GM18873 (cell line): Measurements from ENCODE around the gene KBTBD13.
"Not testable (repeated sequence)": the region's sequence is repeated elsewhere in the genome, so short reads cannot be mapped to it uniquely, and the experiment has no call there.

ENCODE experiments used
- ATAC-seq: cut with Tn5 transposase; IDR thresholded peaks from one replicate; pipeline ENCODE4 v1.9.1; 2021; ENCODE audit warnings: mild to moderate bottlenecking, moderate library complexity, moderate number of reproducible peaks; ENCODE audit not compliant: unreplicated experiment, low FRiP score

The KBTBD13 gene

DNA sequence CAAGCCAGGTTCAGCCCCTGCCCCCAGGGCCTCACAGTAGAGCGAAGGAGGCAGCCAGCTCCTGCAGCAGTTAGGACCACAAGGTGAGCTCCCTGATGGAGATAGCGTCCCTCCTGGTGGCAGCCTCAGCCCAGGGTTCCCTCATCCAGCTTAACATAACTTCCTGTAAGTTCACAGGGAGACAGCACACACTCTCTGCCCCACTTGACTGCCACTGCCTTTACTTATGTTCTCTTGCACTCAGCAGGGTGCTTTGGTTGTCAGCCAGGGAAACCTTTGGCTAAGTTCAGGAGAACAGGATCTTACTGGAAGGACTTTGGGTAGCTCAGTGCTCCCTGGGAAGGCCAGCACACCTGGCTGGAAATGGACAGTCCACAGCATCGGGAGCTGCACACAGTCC, 10.9 kb downstream of the KBTBD13 start:
- no peak for ATAC-seq

DNA sequence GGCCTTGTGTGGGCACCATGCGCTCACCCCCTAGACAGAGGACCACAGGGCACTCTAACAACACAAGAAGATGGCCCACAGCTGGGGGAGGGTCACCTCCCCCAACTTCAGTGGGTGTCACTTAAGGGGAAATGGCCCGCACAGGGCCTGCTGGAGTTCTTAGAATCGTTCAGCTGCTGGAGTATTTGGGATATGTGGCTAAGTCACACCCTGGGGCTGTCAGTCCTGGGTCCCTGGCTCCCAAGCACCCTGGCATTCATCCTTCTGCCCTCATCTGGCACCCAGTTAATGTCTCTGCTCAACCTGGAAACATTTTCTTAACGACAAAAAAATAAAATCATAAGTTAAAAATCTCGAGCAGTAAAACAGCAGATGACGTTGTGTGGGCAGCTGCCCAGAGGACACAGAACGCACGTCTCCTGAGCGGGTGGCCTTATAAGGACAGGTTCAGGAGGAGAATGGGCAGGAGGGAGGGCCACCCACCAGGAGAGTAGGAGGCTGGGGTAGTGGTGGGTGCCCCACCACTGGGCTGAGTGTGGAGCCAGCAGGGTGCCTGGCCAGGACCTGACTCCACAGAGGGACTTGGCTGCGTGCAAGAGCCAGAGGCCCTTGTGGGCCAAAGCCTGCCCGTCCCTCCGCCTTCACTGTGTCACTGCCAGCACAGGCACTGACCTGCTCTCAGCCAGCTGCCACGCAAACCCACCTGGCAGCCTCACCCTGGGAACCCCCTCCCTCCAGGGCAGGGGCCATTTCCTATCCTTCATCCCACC, 11.5 kb downstream of the KBTBD13 start:
- no peak for ATAC-seq

DNA sequence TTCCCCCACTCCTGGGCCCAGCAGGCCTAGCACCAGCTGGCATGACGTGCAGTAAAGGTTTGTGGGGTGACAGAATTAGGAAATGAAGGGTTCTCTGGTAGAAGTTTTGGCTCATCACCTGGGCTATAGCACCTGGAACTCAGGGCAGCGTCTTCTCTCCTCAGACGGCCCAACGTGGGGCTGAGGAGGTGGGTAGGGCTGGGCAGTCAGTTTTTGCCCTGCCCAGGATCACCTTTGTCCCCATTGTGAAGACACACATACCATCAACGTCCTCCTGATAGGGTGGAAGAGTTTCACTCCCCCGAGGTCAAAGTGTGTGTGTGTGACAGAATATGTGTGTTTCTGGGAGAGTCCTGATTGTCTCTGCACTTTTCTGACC, 12.1 kb downstream of the KBTBD13 start:
- ATAC-seq = no peak

DNA sequence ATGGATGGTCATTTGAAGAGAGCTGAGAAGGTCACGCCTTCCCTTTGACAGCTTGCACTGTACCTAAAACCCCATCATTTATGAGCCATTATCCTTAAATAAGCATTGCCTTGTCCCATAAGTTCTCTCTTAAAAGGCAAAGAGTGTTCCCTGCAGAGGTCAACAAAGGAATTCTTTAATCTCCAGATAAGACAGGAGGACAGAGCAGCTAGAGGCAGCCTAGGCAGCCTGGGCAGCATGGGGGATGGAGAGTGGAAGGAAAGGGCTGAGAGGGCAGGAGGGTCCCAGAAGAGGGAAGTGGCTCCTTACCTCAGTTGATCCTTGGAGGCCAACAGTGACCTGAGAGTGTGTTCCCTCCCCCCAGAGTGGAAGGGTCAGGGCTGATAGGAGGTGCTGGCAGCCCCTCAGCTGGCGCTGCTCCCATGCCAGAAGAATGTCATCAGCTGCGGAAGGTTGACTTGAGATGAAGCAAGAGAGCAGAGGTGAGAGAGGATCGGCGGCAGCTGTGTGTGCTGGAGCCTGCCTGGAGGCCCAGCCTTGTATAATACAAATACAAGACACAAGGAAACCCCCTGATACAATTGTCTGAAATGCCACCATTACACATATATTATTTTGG, 12.8 kb downstream of the KBTBD13 start:
- ATAC-seq = no peak

DNA sequence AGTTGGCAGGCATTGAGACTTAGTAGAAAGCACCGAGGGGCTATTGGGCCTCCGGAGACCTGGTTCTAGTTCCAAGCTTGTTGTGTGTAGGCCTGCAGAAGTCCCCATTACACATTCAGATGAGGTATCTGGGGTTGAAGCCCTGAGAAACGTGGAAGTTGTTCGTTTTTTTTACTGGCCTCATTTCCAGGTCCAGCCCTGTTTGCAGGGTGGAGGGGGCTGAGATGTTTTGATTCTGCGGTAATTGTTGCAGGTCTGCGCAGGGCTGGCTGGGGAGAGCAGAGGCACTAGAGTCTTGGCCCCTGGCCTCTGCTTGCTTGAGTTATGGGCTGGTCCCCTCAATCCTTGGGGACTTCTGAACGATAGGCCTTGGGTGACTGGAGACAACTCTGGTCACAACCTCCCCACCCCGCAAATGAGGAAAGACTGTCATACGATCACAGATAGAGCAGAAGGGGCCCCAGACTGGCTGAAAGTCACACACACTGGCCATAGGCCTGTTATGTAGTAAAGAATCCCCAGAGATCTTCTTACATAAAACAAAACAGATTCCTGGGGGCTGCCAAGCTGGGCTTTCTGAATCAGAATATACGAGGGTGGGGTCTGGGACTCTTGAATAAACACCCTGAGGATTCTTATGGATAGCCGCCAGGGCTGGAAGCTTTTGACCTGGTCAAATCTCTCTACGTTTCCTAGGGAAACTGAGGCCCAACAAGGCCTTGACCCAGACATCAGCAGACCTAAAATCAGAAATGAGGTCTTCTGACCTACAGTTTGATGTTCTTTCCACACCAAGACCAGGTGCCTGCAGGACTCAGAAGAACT, 15.6 kb downstream of the KBTBD13 start:
- ATAC-seq = no peak

DNA sequence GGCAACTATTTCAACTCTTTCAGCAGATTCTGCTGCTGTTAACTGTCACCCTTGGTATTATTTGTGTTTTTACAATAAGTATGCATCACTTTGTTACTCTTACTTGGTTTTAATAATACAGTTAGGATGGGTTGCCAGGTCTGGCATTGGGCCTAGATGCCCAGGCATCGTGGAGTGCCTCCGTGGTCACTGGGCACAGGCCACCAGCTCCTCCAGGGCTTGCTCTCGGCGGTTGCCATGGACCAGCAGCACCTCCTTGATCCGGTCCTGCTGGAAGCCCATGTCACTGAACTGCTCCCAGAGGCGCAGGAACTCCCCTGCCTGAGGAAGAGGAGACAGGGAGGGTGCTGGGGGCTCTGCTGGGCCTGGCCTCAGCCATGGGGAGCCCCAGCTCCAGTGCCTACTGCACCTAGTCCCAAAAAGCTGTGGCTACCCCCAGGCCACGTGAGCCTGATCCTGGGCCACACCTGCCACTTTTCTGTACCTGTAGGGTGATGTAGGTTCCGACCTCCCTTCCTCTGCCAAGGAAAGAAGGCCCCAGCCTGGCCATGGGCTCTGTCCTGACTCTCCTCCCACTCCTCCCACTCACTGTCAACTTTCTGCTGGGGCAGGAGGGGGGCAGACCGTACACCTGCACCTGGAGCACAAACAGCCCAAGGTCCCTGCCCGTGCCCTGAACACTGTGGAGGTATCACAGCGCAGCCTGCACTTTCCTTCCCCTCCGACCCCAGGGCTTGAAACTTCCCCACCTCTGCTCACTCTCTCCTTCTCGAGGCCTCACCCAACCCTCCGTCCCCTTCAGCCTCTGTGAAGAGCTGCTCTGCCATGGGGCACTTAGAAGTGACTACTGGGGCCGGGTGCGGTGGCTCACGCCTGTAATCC, 16.6 kb downstream of the KBTBD13 start:
- ATAC-seq = no peak

DNA sequence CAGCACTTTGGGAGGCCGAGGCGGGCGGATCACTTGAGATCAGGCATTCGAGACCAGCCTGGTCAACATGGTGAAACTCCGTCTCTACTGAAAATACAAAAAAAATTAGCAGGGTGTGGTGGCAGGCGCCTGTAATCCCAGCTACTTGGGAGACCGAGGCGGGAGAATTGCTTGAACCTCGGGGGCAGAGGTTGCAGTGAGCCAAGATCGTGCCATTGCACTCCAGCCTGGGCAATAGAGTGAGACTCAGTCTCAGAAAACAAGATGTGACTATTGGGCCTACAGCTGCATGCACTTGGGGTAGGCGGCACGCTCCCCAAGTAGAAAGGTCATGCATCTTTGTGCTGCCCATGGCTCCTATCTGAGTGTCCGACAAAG, 17.2 kb downstream of the KBTBD13 start:
- not testable (repeated sequence) for ATAC-seq

DNA sequence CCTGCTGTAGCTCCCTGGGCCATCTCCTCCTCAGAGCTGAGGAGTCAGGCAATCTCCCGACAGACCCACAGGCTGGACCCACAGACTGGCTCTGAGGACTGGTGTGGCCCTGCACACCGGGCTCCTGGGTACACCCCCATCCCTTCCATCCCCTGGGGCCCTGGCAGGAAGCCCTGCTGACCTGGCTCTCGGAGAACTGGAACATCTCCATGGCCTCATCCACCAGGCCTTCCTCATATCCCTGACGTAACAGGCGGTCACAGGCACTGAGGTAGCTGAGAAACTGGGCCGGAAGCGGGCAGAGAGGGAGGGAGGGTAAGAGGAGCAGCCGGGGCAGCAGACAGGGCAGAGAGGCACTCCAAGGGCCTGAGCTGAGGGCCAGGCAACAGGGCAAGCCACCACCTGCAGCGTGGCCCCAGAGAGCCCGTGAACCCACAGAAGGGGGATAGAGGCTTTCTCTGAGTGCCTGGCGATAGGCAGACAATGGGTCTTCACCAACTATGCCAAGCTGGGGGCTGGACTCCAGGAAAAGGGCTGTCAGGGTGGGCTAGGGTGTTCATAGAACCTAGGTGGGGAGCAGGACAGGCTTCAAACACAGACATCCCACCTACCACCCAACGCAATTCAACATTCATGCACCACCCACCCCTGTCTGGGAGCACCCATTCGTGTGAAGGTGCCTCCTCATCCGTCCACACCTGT, 17.9 kb downstream of the KBTBD13 start:
- no peak for ATAC-seq

DNA sequence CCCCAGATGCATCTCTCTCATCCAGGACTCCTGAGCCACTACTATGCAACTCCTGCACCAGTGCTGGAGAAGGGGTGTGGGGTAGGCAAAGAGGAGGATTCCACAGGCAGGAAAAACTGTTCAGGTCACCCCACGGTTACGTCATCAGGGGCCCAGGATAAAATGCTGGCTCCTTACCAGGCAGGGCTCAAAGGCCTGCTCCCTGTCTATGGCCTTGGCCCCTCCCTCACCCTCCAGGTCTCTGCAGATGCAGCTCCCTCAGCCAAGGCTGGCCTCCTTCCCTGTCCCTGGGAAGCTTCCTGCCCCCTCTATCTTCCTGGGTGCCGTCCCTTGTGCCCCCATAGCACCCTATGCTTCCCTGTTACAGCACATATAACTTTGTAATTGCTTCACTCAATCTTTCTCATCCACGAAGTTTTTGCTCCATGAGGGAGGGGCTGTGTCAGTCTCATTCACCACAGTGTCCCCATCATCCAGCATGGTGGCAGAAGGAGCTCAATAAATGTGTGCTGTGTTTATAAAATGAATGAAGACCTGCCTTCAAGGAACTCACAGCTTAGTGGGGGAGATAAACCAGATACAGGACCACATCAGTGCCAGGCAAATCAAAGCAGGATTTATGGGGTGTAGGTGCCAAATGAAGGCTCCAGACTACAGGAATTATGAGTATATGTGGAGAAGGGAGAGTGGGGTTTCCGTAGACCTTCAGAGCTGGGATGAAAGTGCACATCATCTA, 18.6 kb downstream of the KBTBD13 start:
- no peak for ATAC-seq

DNA sequence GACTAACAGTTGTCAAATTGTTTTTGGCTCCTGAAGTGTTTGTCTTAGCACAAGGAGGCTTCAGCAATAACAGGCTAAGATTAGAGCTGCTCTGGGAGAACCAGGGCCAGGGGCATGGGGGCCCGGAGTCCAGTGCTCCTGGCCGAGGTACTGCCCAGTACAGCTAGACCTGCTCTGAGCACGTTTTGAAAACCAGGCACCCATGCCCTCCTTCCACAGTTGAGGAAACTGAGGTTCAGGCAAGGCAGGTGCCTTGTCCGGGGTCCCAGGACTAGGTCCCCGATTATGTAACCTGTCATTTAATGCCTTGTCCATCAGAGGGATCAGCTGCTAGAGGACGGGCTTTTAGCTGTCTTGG, 19.2 kb downstream of the KBTBD13 start:
- ATAC-seq = no peak

DNA sequence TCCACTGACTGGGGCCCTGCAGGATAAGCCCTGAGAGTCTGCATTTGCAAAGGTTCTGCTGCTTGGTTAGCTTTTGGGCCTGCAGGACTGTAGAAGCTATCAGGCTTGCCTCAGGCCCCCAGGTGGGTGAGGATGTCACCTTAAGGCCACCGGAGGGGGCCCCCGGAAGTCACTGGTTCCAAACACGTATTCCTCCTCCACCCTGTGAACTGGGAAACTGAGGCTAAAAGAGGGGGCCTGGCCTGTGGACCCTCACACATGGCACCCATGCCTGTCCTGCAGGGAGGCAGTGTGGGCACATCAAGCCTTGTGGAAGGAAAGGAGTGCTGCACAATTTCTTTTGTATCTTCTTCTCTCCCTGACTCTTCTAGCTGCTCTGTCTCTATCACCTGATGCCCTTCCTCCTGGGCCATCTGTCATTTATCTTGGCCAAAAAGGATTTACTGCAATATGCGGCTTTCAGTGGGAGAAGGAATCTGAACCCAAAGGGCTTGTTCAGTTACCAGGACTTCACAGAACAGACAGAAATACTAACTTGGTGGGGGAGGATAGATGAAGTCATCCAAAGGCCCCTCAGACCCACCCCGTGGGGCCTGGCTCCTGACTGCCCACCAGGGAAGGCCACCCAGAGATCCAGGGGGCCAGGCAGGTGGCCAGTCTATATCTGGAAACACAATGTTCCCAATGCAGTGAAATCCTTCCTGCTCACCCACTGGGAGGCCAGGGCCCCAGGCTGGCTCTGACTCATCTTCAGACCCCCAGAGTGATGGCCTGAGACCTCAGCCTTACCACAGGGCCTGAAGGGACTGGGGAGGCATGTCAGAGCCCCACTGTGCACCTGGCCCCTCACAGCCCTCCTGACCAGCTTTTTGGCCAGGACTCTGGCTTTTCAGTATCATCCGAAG, 20.2 kb downstream of the KBTBD13 start:
- no peak for ATAC-seq

DNA sequence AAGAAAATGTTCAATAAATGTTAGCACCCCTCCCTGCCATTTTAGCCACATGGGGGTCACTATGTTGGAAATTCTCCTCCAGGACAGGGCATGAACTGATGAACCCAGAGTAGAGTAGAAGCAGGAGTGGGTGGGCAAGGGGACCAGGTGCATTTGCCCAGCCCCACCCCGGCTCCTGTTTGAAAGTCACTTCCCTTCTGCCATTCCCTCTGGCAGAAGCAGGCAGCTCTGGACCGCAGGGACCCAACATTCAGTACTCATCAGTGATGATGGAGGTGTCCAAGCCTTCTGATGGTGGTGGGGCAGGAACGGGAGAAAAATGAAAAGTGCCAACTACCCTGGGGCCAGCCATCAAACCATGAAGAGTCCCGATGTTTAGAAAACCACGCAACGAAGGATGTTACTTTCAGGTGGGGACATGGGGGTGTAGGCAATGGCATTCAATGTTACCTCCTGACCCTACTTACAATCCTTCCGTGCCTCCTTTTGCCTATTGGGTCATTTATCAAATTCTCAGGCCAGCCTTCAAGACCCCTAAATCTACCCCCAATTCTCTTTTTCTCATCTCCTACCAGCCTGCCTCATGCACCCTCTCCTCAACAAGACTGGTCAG, 21.2 kb downstream of the KBTBD13 start:
- ATAC-seq = no peak

DNA sequence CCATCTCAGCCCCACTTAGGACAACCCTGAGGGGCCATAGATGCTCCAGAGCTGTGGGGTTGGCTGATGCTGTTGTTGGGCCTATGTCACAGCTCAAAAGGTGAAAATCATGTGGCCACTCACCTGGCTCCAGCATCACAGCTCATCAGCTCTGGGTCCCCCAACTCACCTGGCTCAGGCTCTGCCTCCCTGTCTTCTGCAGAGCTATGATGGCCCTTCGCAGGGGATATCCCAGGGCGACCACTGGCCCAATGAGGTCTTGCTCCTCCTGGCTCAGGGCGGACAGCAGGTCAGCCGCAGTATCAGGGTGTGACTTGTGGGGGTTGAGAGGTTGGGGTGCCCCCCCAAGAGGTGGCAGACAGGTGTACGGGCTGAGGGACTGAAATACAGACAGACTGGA, 22.8 kb downstream of the KBTBD13 start:
- ATAC-seq = no peak

DNA sequence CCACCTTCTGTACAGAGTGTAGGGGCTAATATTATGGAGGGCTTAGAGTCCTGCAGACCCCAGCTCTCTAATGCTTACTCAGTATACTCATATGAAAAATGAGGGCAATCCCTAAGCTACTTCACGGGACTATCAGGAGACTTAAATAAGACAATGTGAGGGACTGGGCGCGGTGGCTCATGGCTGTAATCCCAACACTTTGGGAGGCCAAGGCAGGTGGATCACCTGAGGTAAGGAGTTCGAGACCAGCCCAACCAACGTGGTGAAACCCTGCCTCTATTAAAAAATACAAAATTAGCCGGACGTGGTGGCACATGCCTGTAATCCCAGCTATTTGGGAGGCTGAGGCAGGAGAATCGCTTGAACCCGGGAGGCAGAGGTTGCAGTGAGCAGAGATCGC, 23.3 kb downstream of the KBTBD13 start:
- ATAC-seq = not testable (repeated sequence)

DNA sequence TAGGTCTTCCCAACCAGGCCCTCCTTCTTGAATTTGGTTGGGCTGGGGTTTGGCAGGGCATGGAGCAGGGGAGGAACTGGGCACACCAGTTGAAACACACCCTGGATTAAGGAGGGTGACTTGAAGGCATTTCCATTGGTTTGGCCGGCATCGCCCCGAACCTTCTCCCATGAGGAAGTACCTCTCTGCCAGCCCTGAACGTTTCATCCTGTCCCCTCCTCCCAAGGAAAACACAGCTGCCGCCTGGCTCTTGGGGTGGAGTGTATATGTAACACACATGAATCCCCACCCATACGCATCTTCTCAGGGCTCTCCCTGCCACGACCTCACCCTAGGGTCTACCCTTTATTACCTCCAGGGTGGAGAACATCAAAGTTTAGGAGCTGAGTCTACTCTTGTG, 23.9 kb downstream of the KBTBD13 start:
- no peak for ATAC-seq

DNA sequence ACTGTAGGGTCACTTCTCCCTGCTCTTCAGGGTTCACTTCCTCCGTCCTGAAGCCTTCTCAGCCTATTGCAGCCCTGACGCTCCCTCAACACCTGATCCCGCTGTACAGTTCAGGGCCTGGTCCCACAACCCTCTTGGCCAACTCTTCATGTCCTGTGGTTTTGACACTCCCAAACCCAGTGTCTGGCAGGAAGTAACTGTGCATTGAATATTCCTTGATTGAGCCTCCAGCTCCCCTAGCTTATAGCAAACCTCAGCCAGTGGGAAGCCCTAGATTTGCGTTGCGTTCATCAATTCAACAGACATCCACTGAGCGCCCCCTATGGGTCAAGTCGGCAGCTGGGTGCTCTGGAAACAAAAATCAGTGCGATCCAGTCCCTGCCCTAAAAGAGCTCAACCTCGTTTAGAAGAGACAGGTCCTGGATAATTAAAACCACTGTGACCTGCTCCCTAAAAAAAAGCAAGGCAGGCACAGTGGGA, 24.9 kb downstream of the KBTBD13 start:
- no peak for ATAC-seq

DNA sequence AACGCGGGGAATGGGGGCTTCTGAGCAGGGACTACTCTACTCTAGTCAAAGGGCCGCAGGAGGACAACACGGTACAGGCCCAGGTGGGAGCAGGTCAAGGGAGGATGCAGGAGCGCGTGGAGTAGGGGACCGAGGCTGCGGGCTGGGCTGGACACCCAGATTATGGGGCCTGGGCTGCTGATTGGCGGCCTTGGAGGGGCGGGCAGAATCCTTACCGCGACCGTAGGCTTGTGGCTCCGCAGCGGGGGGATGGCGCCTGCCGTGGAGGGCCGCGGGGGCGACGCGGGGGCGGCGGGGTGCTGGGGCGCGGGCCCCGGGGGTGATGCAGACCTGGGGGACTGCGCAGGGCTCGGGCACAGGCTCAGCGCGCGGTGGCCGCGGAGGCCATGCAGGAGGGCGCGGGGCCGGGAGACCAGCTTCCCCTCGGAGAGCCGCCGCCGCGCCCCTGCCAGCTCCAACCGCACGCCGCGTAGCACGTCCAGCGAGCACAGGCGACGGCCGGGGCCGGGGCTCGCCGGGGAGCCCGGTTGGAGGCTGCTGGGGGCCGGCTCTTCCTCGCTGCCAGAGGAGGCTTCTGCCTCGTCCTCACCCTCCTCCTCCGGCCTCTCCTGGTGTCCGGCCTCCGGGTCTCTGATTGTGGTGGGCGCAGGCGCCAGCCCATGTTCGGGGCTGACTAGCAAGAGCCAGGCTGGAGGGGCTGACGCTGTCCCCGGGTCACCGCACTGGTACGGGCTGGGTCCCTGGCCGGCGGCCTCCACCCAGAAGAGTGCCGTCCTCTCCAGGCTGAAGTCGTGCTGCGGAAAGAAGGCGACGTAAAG, 25.6 kb downstream of the KBTBD13 start:
- no peak for ATAC-seq
